H1 (cell line): ENCODE measurements around the gene SSRP1. TPM values are rescaled to one million over a fixed set of nuclear protein-coding genes. Genes with fewer than 3 reads are reported as not detected.

Experiments
- CTCF ChIA-PET: fragments of 300-600 bp; sonication (Branson Sonifier 250); formaldehyde crosslinking; loops from one replicate; lab custom pipeline; 2021; ENCODE audit not compliant: partially characterized antibody; lab: Charles Lee
- POLR2A ChIA-PET: fragments of 300-600 bp; sonication (Branson Sonifier 250); formaldehyde crosslinking; loops from one replicate; lab custom pipeline; 2021; ENCODE audit warnings: inconsistent platforms; ENCODE audit not compliant: partially characterized antibody; lab: Charles Lee
- DNase-seq, 2 experiments: peaks; one replicate each; pipeline versions ENCODE4 v3.0.0 to v3.0.0-alpha.2; 2010 to 2022; ENCODE audit warnings: low spot score in 2 of 2, low read depth in 1 of 2, mixed read lengths in 1 of 2
- FAIRE-seq: peaks from 2 replicates; lab custom pipeline; 2011; peaks lifted over from hg19 to GRCh38; lab: Jason Lieb, UNC
- H2AFZ ChIP-seq: 2 replicates; pipeline ENCODE4 v1.8.1; 2012; ENCODE audit warnings: low read length, inconsistent platforms
- H2AK5ac ChIP-seq: 2 replicates; pipeline ENCODE4 v1.6.1; 2013; ENCODE audit warnings: low read depth, low read length
- H2BK120ac ChIP-seq: replicated peaks from 2 replicates; pipeline ENCODE3; 2013; ENCODE audit warnings: low read depth, low read length, inconsistent platforms
- H2BK12ac ChIP-seq: 2 replicates; pipeline ENCODE4 v1.6.1; 2013; ENCODE audit warnings: low read depth, low read length
- H2BK15ac ChIP-seq: 2 replicates; pipeline ENCODE4 v1.6.1; 2013; ENCODE audit warnings: low read length
- H2BK20ac ChIP-seq: 2 replicates; pipeline ENCODE4 v1.6.1; 2013; ENCODE audit warnings: low read length
- H2BK5ac ChIP-seq: 2 replicates; pipeline ENCODE4 v1.6.1; 2013; ENCODE audit warnings: low read depth, low read length
- H3K14ac ChIP-seq: 2 replicates; pipeline ENCODE4 v1.6.1; 2013; ENCODE audit warnings: inconsistent platforms; ENCODE audit not compliant: insufficient read length
- H3K18ac ChIP-seq: 2 replicates; pipeline ENCODE4 v1.6.1; 2013; ENCODE audit warnings: low read length; ENCODE audit errors: extremely low read depth
- H3K23ac ChIP-seq: 2 replicates; pipeline ENCODE4 v1.6.1; 2013; ENCODE audit warnings: inconsistent platforms; ENCODE audit not compliant: insufficient read length
- H3K23me2 ChIP-seq: 2 replicates; pipeline ENCODE4 v1.6.1; 2013; ENCODE audit warnings: low read depth, low read length
- H3K27ac ChIP-seq: 2 replicates; pipeline ENCODE4 v1.6.1; 2011; ENCODE audit warnings: low read depth, low read length, inconsistent platforms
- H3K27me3 ChIP-seq, 4 experiments: replicated peaks in 1 of 4; 1 replicate in 1 of 4; 2 replicates in 3 of 4; pipeline versions ENCODE4 v1.6.1 to v1.8.1; 2011 to 2013; ENCODE audit warnings: low read length in 3 of 4, mild to moderate bottlenecking in 3 of 4, inconsistent platforms in 2 of 4, mixed read lengths in 2 of 4, moderate library complexity in 1 of 4; ENCODE audit not compliant: control insufficient read depth in 3 of 4, insufficient read depth in 3 of 4; ENCODE audit errors: extremely low read depth in 1 of 4
- H3K36me3 ChIP-seq, 4 experiments: 2 replicates each; pipeline versions ENCODE4 v1.6.1 to v1.8.1; 2011 to 2013; ENCODE audit warnings: mild to moderate bottlenecking in 4 of 4, low read length in 3 of 4, moderate library complexity in 2 of 4, control low read depth in 1 of 4, inconsistent platforms in 1 of 4; ENCODE audit not compliant: insufficient read depth in 4 of 4, control insufficient read depth in 2 of 4
- H3K4ac ChIP-seq: replicated peaks from 2 replicates; pipeline ENCODE3; 2013; ENCODE audit warnings: low read length, low read depth, mixed read lengths, inconsistent platforms; ENCODE audit not compliant: insufficient read length
- H3K4me1 ChIP-seq, 4 experiments: replicated peaks in 1 of 4; 1 replicate in 1 of 4; 2 replicates in 3 of 4; pipeline versions ENCODE4 v1.6.1 to v1.8.1; 2011 to 2013; ENCODE audit warnings: low read length in 3 of 4, inconsistent platforms in 2 of 4, mixed read lengths in 1 of 4; ENCODE audit not compliant: insufficient read depth in 4 of 4, control insufficient read depth in 3 of 4
- H3K4me2 ChIP-seq, 2 experiments: 2 replicates each; pipeline versions ENCODE4 v1.6.1 to v1.8.1; 2011 to 2013; ENCODE audit warnings: low read depth in 2 of 2, low read length in 2 of 2, control low read depth in 1 of 2, inconsistent platforms in 1 of 2, mild to moderate bottlenecking in 1 of 2; ENCODE audit not compliant: insufficient read depth in 1 of 2
- H3K4me3 ChIP-seq, 4 experiments: fragments of 200-600, 300-600 bp in 1 of 4; sonication (generic), shearing (Covaris generic), sonication (Bioruptor Twin) in 1 of 4; 2 replicates each; pipeline versions ENCODE4 v1.5.1 to v1.8.1; 2011 to 2016; ENCODE audit warnings: low read length in 4 of 4, low read depth in 3 of 4, control low read depth in 2 of 4, inconsistent platforms in 2 of 4, mild to moderate bottlenecking in 2 of 4, mixed read lengths in 1 of 4, moderate library complexity in 1 of 4; ENCODE audit not compliant: insufficient read depth in 2 of 4; ENCODE audit errors: extremely low read depth in 1 of 4
- H3K56ac ChIP-seq: replicated peaks from 2 replicates; pipeline ENCODE3; 2013; ENCODE audit warnings: low read depth, mild to moderate bottlenecking, mixed read lengths, low read length, inconsistent platforms; ENCODE audit not compliant: insufficient read length
- H3K79me1 ChIP-seq: 2 replicates; pipeline ENCODE4 v1.6.1; 2013; ENCODE audit warnings: low read depth, low read length, control low read depth
- H3K79me2 ChIP-seq, 2 experiments: 2 replicates each; pipeline versions ENCODE4 v1.6.1 to v1.8.1; 2012 to 2013; ENCODE audit warnings: low read length in 2 of 2, mild to moderate bottlenecking in 2 of 2, inconsistent platforms in 1 of 2; ENCODE audit not compliant: insufficient read depth in 2 of 2, control insufficient read depth in 1 of 2
- H3K9ac ChIP-seq, 4 experiments: replicated peaks in 1 of 4; 1 replicate in 1 of 4; 2 replicates in 3 of 4; pipeline versions ENCODE4 v1.6.1 to v1.8.1; 2011 to 2013; ENCODE audit warnings: low read depth in 3 of 4, low read length in 3 of 4, control low read depth in 2 of 4, mild to moderate bottlenecking in 2 of 4, moderate library complexity in 2 of 4, inconsistent platforms in 1 of 4; ENCODE audit errors: extremely low read depth in 1 of 4
- H3K9me3 ChIP-seq, 2 experiments: 2 replicates each; pipeline versions ENCODE4 v1.6.1 to v1.8.1; 2012 to 2013; ENCODE audit warnings: mild to moderate bottlenecking in 2 of 2, moderate library complexity in 2 of 2, control low read depth in 1 of 2, inconsistent platforms in 1 of 2, low read depth in 1 of 2, low read length in 1 of 2, mixed read lengths in 1 of 2; ENCODE audit not compliant: insufficient read depth in 2 of 2
- H4K20me1 ChIP-seq, 2 experiments: replicated peaks in 1 of 2; 2 replicates each; pipeline versions ENCODE3 to v1.8.1; 2011 to 2013; ENCODE audit warnings: inconsistent platforms in 2 of 2, low read length in 2 of 2, mild to moderate bottlenecking in 1 of 2; ENCODE audit not compliant: insufficient read depth in 2 of 2, control insufficient read depth in 1 of 2
- H4K5ac ChIP-seq: 2 replicates; pipeline ENCODE4 v1.6.1; 2013; ENCODE audit warnings: low read length, low read depth, mixed read lengths, inconsistent platforms; ENCODE audit not compliant: insufficient read length
- H4K8ac ChIP-seq: 2 replicates; pipeline ENCODE4 v1.8.0; 2013; ENCODE audit warnings: mild to moderate bottlenecking, moderate library complexity, low read length, inconsistent platforms; ENCODE audit not compliant: insufficient read depth; ENCODE audit errors: extremely low read depth
- H4K91ac ChIP-seq: replicated peaks from 2 replicates; pipeline ENCODE3; 2013; ENCODE audit warnings: low read length, mixed read lengths, inconsistent platforms; ENCODE audit not compliant: insufficient read length
- BRCA1 ChIP-seq: IDR thresholded peaks from 2 replicates; pipeline ENCODE4 v1.6.1; 2012; ENCODE audit warnings: low read depth, low read length, improper control_type of control experiment
- POLR2AphosphoS5 ChIP-seq: IDR thresholded peaks from 2 replicates; pipeline ENCODE4 v1.6.1; 2011; ENCODE audit warnings: low read depth, low read length
- SIN3A ChIP-seq, 2 experiments: IDR thresholded peaks in 1 of 2; conservative IDR thresholded peaks in 1 of 2; 2 replicates each; pipeline ENCODE4 v1.6.1; 2011 to 2012; ENCODE audit warnings: low read length in 2 of 2, improper control_type of control experiment in 1 of 2, low read depth in 1 of 2, mild to moderate bottlenecking in 1 of 2
- ZNF274 ChIP-seq: IDR thresholded peaks from 2 replicates; pipeline ENCODE4 v1.7.0; 2012; ENCODE audit warnings: low read length, borderline replicate concordance; ENCODE audit errors: extremely low read depth
- WGBS, 2 experiments: shearing (Covaris generic) in 1 of 2; methylation state at CpG; one replicate each; pipeline versions ENCODE4 v1.1.6 to v1.1.7; 2013 to 2015; ENCODE audit warnings: low lambda C conversion rate in 2 of 2, mixed read lengths in 2 of 2, inconsistent platforms in 1 of 2, low coverage in 1 of 2, missing lambda C conversion rate in 1 of 2; ENCODE audit not compliant: insufficient replicate concordance in 2 of 2, insufficient coverage in 1 of 2, insufficient read length in 1 of 2; ENCODE audit errors: extremely low coverage in 1 of 2, missing lambda C conversion rate in 1 of 2; 5-methylcytosine and 5-hydroxymethylcytosine counted together
- polyA plus RNA-seq, 7 experiments: library from polyadenylated mRNA; depleted of rRNA in 3 of 7; stranded (reverse) in 5 of 7; unstranded in 2 of 7; fragments of >200 nt in 5 of 7; fragments of 200-250 nt in 2 of 7; gene quantifications; 1 replicate in 5 of 7; 2 replicates in 1 of 7; 4 replicates in 1 of 7; pipeline versions ENCODE4 v1.2.1 to v1.2.3, GENCODE V29; 2011 to 2013; ENCODE audit warnings: missing spikeins in 2 of 7, mixed read lengths in 2 of 7
- total RNA-seq: library from RNA; stranded (reverse); fragmentation: NEBNext Ultra II Directional; extraction: Animal tissue kit (Norgen Biotek cat#: 25700); gene quantifications from 2 replicates; pipeline ENCODE4 v1.2.1, GENCODE V29; 2021
- TF ChIP-seq, protein P1 (sequence below), 3 experiments: IDR thresholded peaks; 1 replicate in 2 of 3; 2 replicates in 1 of 3; pipeline versions ENCODE4 v1.5.1 to v1.6.1; 2011; ENCODE audit warnings: low read length in 3 of 3, mild to moderate bottlenecking in 3 of 3, inconsistent platforms in 2 of 3, low read depth in 1 of 3, moderate library complexity in 1 of 3; ENCODE audit not compliant: insufficient read depth in 1 of 3; ENCODE audit errors: control extremely low read depth in 1 of 3

SSRP1 gene
- total and polyA plus RNA-seq, 2 of the 8 experiments (the other 6 are each of a cell fraction or from before 2014, with no cell fraction given), result 259 to 281 TPM

GRCh38 chr11:57306940-57307565 lies 28.6 kb downstream of the SSRP1 start:
- Histone ChIP-seq H3K18ac (no peak overlapping the region), H3K4me1 (peaks cover 9 to 20% (median 12%) of the 10 kb centered on the region in 4 experiments), H2AFZ (no peak overlapping the region), H3K79me1 (peaks cover 26% of the 10 kb centered on the region), H3K27me3 (no peaks in the 10 kb centered on the region), H3K4me3 (no peak overlapping the region), H3K56ac (no peak overlapping the region), H3K27ac (no peak overlapping the region), H4K5ac (no peak overlapping the region), H3K14ac (no peak overlapping the region), H4K8ac (peak overlapping the region; percentile 51; the same call in 1 of the 2 replicates), H4K20me1 (peaks cover 9 to 17% of the 10 kb centered on the region in 2 experiments), H4K91ac (no peak overlapping the region), H3K4me2 (no peak overlapping the region)
- 88% methylated on average over 9 of the region's 9 CpGs; no CpG with 5 or more reads in 1 of the 2 experiments for WGBS, 2 experiments
- TF ChIP-seq SIN3A (conservative IDR thresholded peaks at IDR 0.05 in 1 of 2, IDR thresholded peaks at IDR 0.05 in 1 of 2; ENCODE audit: low read depth in 1 of 2, low read length in 2 of 2) (no peak), BRCA1 (no peak), ZNF274 (no peak), POLR2AphosphoS5 (peak; percentile 47; the same call in 1 of the 2 replicates)
- TF ChIP-seq, protein P1, sequence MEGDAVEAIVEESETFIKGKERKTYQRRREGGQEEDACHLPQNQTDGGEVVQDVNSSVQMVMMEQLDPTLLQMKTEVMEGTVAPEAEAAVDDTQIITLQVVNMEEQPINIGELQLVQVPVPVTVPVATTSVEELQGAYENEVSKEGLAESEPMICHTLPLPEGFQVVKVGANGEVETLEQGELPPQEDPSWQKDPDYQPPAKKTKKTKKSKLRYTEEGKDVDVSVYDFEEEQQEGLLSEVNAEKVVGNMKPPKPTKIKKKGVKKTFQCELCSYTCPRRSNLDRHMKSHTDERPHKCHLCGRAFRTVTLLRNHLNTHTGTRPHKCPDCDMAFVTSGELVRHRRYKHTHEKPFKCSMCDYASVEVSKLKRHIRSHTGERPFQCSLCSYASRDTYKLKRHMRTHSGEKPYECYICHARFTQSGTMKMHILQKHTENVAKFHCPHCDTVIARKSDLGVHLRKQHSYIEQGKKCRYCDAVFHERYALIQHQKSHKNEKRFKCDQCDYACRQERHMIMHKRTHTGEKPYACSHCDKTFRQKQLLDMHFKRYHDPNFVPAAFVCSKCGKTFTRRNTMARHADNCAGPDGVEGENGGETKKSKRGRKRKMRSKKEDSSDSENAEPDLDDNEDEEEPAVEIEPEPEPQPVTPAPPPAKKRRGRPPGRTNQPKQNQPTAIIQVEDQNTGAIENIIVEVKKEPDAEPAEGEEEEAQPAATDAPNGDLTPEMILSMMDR (IDR thresholded peaks at IDR 0.05; ENCODE audit: control extremely low read depth in 1 of 3, insufficient read depth in 1 of 3, low read depth in 1 of 3, low read length in 3 of 3), result no peak
- TF ChIP-seq, all 59 proteins: peak for 1
- Histone ChIP-seq H3K23me2 (peaks cover 4% of the 10 kb centered on the region; the same call in 1 of the 2 replicates), H2BK5ac (0 out of 2 replicates have a peak overlapping the region, but pooled peaks have one; percentile 44), H3K4ac (no peak overlapping the region), H3K79me2 (peaks cover 0 to 58% of the 10 kb centered on the region in 2 experiments; a peak in 2 of 4 replicates), H3K23ac (no peak overlapping the region), H3K9me3 (no peaks in the 10 kb centered on the region), H2BK15ac (no peak overlapping the region), H2BK12ac (no peak overlapping the region), H3K9ac (no peak overlapping the region), H2AK5ac (no peak overlapping the region), H3K36me3 (peaks cover 12 to 42% (median 24%) of the 10 kb centered on the region in 4 experiments), H2BK20ac (no peak overlapping the region), H2BK120ac (no peak overlapping the region)
- ChIA-PET POLR2A (interaction anchor here (0.7 to 45.7 kb wide), 4 partner anchors 1 to 116 kb away, joined by 3 to 1279 read pairs (median 642); partner anchors contain the start of genes P2RX3, SSRP1 and TNKS1BP1), CTCF (interaction anchor here (3.0 kb wide), 1 partner anchor 15 kb away, joined by 15 read pairs; no protein-coding TSS in a partner anchor)
- FAIRE-seq (no peak), DNase-seq (no peak)
